B cell (primary cell): ENCODE data around the gene SHLD2.
"Not testable (repeated sequence)": the region's sequence is repeated elsewhere in the genome, so short reads cannot be mapped to it uniquely, and the experiment has no call there.

Experiments used
- EZH2 ChIP-seq: IDR thresholded peaks from 2 replicates; pipeline ENCODE4 v1.6.1; 2012; ENCODE audit warnings: borderline replicate concordance, low read depth, mild to moderate bottlenecking, moderate library complexity, low read length; ENCODE audit not compliant: insufficient read depth, poor library complexity, severe bottlenecking
- TF ChIP-seq, protein P1 (sequence below): fragments of 200-600 bp; IDR thresholded peaks from one replicate; pipeline ENCODE4 v1.8.0; 2022; ENCODE audit warnings: antibody characterized with exemption, mild to moderate bottlenecking

DNA sequence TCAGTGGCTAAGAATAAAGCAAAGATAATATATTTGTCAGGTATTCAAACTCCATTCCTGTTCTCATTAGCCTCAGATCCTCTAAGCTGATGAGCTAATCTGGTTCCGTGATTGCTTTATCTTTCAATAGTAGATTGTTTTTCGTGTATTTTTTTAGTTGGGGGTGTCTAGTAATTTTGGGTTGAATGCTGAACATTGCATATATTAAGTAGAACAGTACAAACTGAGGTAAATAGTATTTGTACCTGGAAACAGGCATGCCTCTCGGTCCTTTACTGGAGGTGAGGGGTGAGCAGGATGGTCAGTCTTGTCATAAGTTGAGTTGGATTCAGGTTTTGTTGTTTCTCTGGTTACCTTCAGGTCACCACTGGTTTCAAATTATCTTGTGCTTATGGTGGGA is 92.6 kb downstream of the SHLD2 start:
- TF ChIP-seq, protein P1, sequence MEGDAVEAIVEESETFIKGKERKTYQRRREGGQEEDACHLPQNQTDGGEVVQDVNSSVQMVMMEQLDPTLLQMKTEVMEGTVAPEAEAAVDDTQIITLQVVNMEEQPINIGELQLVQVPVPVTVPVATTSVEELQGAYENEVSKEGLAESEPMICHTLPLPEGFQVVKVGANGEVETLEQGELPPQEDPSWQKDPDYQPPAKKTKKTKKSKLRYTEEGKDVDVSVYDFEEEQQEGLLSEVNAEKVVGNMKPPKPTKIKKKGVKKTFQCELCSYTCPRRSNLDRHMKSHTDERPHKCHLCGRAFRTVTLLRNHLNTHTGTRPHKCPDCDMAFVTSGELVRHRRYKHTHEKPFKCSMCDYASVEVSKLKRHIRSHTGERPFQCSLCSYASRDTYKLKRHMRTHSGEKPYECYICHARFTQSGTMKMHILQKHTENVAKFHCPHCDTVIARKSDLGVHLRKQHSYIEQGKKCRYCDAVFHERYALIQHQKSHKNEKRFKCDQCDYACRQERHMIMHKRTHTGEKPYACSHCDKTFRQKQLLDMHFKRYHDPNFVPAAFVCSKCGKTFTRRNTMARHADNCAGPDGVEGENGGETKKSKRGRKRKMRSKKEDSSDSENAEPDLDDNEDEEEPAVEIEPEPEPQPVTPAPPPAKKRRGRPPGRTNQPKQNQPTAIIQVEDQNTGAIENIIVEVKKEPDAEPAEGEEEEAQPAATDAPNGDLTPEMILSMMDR = not testable (repeated sequence)
- TF ChIP-seq EZH2 = not testable (repeated sequence)
